ENCODE results near the gene HNRNPC.
"Not testable (repeated sequence)": the region's sequence is repeated elsewhere in the genome, so short reads cannot be mapped to it uniquely, and the experiment has no call there.

HNRNPC gene

DNA sequence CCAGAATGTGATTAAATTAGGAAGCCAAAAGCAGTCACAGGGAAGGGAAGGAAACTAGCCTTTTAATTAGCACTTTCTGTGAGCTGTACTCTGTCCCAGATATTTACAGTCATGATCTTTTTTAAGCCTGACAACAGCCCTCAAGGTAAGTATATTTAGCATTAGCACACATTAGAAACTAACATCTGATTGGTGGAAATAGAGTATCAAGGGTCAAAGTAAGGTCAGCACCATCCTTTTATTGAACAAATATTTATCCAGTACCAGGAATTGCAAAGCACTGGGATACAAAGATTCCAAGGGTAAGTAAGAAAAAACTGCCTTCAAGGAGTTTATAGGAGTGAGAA, 38.9 kb upstream of the HNRNPC start:
- TF ChIP-seq, protein P1, sequence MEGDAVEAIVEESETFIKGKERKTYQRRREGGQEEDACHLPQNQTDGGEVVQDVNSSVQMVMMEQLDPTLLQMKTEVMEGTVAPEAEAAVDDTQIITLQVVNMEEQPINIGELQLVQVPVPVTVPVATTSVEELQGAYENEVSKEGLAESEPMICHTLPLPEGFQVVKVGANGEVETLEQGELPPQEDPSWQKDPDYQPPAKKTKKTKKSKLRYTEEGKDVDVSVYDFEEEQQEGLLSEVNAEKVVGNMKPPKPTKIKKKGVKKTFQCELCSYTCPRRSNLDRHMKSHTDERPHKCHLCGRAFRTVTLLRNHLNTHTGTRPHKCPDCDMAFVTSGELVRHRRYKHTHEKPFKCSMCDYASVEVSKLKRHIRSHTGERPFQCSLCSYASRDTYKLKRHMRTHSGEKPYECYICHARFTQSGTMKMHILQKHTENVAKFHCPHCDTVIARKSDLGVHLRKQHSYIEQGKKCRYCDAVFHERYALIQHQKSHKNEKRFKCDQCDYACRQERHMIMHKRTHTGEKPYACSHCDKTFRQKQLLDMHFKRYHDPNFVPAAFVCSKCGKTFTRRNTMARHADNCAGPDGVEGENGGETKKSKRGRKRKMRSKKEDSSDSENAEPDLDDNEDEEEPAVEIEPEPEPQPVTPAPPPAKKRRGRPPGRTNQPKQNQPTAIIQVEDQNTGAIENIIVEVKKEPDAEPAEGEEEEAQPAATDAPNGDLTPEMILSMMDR (conservative IDR thresholded peaks at IDR 0.05): no peak
- peak overlapping the region; percentile 91 for H3K27ac ChIP-seq

DNA sequence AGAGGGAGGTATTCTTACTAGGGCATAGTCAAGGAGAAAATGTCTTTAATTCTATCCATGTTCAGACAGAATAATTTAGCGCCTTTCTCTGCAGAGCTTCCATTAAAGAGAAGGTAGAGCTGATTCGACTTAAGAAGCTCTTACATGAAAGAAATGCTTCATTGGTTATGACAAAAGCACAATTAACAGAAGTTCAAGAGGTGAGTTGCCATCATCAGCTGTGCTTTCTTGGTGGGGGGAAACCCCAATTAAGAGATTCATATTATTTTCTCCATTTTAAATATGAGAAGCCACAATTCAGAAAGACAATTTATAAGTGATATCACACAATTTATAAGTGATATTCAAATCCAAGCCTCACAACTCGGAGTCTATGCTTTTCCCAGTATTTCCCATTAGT, 38.4 kb upstream of the HNRNPC start:
- peak overlapping the region; percentile 91 for H3K27ac ChIP-seq

DNA sequence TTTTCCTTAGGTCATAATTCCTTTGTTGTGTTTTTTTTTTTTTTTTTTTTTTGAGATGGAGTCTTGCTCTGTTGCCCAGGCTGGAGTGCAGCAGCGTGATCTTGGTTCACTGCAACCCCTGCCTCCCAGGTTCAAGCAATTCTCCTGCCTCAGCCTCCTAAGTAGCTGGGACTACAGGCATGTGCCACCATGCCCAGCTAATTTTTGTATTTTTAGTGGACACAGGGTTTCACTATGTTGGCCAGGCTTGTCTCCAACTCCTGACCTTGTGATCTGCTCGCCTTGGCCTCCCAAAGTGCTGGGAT, 33.5 kb upstream of the HNRNPC start:
- not testable (repeated sequence) for H3K27ac ChIP-seq

More for the DNA sequence above, 38.4 kb upstream of the HNRNPC start:
- TF ChIP-seq, protein P1 (conservative IDR thresholded peaks at IDR 0.05): no peak

DNA sequence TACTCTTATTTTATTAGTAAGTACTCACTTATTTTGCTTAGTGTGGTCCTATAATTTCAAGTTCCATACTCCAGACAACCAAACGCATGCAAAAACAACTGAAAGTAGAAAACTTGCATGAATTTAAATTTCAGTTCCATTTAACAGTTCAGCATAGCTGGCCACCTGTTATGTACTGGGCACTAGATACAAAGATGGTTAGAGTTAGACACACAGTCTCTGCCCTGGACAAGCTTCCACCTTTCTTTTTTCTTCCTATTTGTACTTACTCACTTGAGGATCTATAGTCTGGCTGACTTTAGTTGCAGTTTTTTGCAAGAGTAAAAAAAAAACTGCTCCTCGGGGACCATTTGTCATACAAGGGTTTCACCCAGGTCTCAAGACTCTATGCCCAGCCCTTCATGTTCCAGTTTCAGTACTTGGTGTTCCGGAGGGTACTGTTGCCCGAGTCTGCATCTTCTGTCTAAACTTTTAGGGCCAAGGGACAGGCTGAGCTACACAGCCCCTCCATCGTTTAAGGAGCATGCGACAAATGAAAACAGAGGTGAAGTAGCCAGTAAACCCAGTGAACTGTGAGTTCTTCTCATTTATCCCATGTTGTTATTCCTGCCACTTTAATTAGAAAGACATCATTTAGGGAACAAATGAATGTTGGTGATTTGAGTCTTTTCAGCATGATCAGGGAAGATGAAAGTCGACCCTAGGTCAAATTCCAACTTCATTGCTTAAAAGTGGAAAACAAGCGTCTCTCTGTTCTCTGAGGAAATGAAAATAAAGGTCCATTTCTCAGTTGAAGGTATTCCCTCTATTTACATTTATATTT, 33.0 kb upstream of the HNRNPC start:
- TF ChIP-seq, protein P1 (conservative IDR thresholded peaks at IDR 0.05): no peak
- H3K27ac ChIP-seq: no peak overlapping the region

DNA sequence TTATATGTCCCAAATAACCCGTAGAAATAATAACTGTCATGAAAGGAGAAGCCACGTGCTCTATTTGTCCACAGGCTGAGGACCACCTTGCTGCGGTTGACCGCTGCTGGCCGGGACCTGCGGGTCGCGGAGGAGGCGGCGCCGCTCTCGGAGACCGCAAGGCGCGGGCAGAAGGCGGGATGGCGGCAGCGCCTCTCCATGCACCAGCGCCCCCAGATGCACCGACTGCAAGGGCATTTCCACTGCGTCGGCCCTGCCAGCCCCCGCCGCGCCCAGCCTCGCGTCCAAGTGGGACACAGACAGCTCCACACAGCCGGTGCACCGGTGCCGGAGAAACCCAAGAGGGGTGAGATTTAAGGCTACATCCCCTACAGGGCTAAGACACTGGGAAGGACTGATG, 31.6 kb upstream of the HNRNPC start:
- H3K27ac ChIP-seq: no peak overlapping the region
- TF ChIP-seq, protein P1 (conservative IDR thresholded peaks at IDR 0.05): no peak; the same call in 1 of the 2 replicates

DNA sequence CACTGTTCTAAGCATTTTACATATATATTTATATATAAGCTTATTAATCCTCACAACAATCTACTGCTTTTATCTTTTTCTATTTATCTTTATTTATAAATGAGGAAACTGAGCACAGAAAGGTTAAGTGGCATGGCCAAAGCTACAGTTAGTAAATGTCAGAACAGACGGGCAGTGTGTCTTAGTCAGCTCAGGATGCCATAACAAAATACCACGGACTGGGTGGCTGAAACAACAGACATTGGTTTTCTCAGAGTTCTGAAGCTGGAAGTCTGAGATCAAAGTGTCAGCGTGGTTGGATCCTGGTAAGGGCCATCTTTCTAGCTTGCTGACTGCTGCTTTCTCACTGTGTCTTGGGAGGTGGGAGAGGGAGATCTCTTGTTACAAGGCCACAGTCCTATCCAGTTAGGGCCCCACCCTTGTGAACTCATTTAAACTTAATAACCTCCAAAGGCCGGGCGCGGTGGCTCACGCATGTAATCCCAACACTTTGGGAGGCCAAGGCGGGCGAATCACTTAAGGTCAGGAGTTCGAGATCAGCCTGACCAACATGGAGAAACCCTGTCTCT, 30.4 kb upstream of the HNRNPC start:
- TF ChIP-seq, protein P1 (conservative IDR thresholded peaks at IDR 0.05): no peak

DNA sequence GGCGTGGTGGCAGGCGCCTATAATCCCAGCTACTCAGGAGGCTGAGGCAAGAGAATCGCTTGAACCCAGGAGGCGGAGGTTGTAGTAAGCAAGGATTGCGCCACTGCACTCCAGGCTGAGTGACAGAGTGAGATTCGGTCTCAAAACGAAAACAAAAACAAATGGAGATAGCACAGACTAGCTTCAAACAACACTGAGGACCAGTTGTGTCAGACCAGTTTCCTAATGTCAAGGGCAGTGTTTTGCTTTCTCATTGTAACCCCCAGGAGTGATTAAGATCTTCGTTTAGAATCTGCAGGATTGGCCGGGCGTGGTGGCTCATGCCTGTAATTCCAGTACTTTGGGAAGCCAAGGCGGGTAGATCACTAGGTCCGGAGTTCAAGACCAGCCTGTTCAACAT, 29.1 kb upstream of the HNRNPC start:
- TF ChIP-seq, protein P1 (conservative IDR thresholded peaks at IDR 0.05): no peak
- H3K27ac ChIP-seq: no peak overlapping the region

More for the DNA sequence above, 30.4 kb upstream of the HNRNPC start:
- H3K27ac ChIP-seq: no peak overlapping the region

DNA sequence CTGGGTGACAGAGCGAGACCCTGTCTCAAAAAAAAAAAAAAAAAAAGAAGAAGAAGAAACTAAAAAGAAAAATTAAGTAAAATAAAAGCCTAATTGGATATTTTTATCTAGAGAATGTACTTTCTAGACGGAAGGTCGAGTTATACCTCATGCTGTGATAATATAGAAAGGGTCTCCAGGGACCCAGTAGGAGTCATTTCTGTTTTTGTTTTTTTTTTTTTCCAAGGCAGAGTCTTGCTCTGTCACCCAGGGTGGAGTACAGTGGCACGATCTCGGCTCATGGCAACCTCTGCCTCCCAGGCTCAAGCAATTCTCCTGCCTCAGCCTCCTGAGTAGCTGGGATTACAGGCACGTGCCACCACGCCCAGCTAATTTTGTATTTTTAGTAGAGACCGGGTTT, 24.8 kb upstream of the HNRNPC start:
- H3K27ac ChIP-seq: not testable (repeated sequence)

All from VCaP (cell line).